ENCODE measurements around the gene ADAMTS12.

ADAMTS12 gene

DNA sequence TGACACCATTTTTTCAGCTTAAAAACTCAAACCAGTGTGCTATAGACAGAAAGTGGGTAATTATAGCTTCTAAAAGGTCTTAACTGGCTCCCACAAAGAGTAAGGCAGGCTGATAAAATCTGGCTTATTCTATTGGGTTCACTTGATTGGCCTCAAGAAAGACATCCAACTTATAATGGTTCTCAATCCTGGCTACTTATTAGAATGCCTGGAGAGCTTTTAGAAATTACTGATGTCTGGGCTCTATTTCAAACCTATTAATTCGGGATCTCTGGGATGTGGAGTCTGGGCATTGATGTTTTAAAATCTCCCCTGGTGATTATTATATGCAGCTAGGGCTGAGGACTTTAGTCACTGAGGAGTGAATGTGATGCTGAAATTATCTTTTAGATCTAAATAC lies 263.0 kb downstream of the ADAMTS12 start:
- TF ChIP-seq TAF1 (IDR thresholded peaks at IDR 0.05; ENCODE audit: low read depth, low read length) (no peak), SPI1 (IDR thresholded peaks at IDR 0.05; ENCODE audit: low read depth, low read length) (no peak), PAX5 (IDR thresholded peaks at IDR 0.05; ENCODE audit: insufficient read depth, low read length, severe bottlenecking) (no peak), POLR2A (IDR thresholded peaks at IDR 0.05; ENCODE audit: low read depth, low read length) (no peak), POLR2AphosphoS5 (IDR thresholded peaks at IDR 0.05; ENCODE audit: low read depth, low read length) (no peak), POU2F2 (IDR thresholded peaks at IDR 0.05; ENCODE audit: low read depth, low read length) (no peak)
- DNase-seq (ENCODE audit: insufficient read length, low spot score) (no peak), FAIRE-seq (no peak)

DNA sequence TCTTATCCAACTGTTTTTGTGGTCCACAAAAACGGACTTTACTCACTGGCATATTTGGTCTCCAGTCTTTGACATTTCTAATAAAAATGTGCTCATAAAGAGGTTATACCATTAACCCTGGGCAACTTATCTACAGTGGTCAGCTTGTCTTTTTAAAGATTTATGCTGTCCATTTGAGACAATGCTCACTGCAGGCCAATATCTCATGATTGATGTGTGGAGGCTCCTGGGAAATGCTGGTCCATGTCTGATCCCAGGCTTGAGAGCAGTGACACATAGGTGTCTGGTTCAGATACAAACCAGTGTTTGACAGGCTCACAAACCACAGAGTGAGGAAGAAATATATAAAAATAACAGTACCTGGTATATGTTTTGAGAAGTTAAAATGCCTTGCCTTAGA lies 270.3 kb downstream of the ADAMTS12 start:
- FAIRE-seq (no peak), DNase-seq (ENCODE audit: insufficient read length, low spot score) (no peak)

DNA sequence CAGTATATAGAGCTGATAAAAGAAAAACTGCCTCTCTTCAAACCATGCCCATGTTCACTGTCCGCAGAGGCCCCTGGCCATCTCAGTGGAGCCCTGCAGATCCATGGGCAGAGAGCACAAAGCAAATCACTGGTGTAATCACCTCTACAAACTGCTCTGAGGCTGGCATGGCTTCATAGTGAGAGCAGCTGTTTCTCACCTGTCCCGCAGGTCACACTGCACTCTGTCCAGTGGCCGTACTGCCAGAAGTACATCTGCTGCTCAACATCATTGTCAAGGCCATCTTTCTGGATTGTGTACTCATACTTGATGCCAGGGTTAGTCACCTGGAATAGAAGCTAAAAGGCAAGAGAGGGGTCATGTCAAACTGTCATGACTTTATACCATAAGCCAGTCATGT lies 277.8 kb downstream of the ADAMTS12 start:
- FAIRE-seq (no peak), DNase-seq (ENCODE audit: insufficient read length, low spot score) (no peak)
- TF ChIP-seq TAF1 (IDR thresholded peaks at IDR 0.05; ENCODE audit: low read depth, low read length) (no peak), POU2F2 (IDR thresholded peaks at IDR 0.05; ENCODE audit: low read depth, low read length) (no peak), POLR2A (IDR thresholded peaks at IDR 0.05; ENCODE audit: low read depth, low read length) (no peak), PAX5 (IDR thresholded peaks at IDR 0.05; ENCODE audit: insufficient read depth, low read length, severe bottlenecking) (no peak), SPI1 (IDR thresholded peaks at IDR 0.05; ENCODE audit: low read depth, low read length) (no peak), POLR2AphosphoS5 (IDR thresholded peaks at IDR 0.05; ENCODE audit: low read depth, low read length) (no peak)

More for the DNA sequence above, 270.3 kb downstream of the ADAMTS12 start:
- TF ChIP-seq POLR2A (IDR thresholded peaks at IDR 0.05; ENCODE audit: low read depth, low read length): no peak
- no peak for TF ChIP-seq SPI1 (IDR thresholded peaks at IDR 0.05; ENCODE audit: low read depth, low read length)
- no peak for TF ChIP-seq POLR2AphosphoS5 (IDR thresholded peaks at IDR 0.05; ENCODE audit: low read depth, low read length)
- no peak for TF ChIP-seq TAF1 (IDR thresholded peaks at IDR 0.05; ENCODE audit: low read depth, low read length)
- no peak for TF ChIP-seq POU2F2 (IDR thresholded peaks at IDR 0.05; ENCODE audit: low read depth, low read length)
- no peak for TF ChIP-seq PAX5 (IDR thresholded peaks at IDR 0.05; ENCODE audit: insufficient read depth, low read length, severe bottlenecking)

DNA sequence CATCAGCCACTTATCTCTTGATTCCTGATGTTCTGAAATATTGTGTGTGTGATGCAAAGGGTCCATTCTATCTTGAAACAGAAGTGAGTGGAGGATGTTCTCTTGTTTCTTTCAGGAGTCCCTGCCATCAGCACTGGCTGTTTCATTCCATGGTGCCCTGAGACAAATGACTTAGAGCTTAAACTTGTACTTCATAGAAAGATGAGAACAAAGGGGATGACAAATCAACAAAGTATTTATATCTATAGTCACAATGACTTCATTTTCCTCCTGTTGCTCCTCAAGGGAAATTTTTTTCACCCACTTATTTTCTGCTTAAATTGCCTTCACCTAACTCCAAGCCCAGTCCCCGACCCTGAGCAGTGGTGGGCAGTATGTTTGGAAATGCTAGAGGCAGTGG lies 279.4 kb downstream of the ADAMTS12 start:
- FAIRE-seq (no peak), DNase-seq (ENCODE audit: insufficient read length, low spot score) (no peak)

DNA sequence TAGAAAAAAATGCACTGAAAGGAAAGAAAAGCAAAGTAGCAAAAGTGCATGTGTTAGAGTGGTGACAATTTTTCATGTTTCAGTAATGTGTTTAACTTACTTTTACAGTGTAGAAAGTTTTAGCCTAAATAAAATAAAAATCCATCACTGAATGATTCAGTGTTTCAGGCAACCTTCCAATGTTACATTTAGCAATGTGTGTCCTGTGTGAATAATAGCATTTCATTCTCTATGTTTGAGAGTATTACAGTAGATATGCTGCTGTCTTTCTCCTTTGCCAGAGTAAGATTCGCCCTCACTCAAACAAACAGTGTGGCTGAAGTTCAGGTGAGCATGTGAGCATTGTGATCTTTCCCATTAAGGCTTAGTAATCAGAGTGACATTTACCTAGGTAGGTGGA lies 279.9 kb downstream of the ADAMTS12 start:
- no peak for DNase-seq (ENCODE audit: insufficient read length, low spot score)
- TF ChIP-seq PAX5 (IDR thresholded peaks at IDR 0.05; ENCODE audit: insufficient read depth, low read length, severe bottlenecking) (no peak), POLR2A (IDR thresholded peaks at IDR 0.05; ENCODE audit: low read depth, low read length) (no peak), SPI1 (IDR thresholded peaks at IDR 0.05; ENCODE audit: low read depth, low read length) (no peak), POU2F2 (IDR thresholded peaks at IDR 0.05; ENCODE audit: low read depth, low read length) (no peak), TAF1 (IDR thresholded peaks at IDR 0.05; ENCODE audit: low read depth, low read length) (no peak), POLR2AphosphoS5 (IDR thresholded peaks at IDR 0.05; ENCODE audit: low read depth, low read length) (no peak)
- no peak for FAIRE-seq

More for the DNA sequence above, 279.4 kb downstream of the ADAMTS12 start:
- TF ChIP-seq TAF1 (IDR thresholded peaks at IDR 0.05; ENCODE audit: low read depth, low read length) (no peak), PAX5 (IDR thresholded peaks at IDR 0.05; ENCODE audit: insufficient read depth, low read length, severe bottlenecking) (no peak), SPI1 (IDR thresholded peaks at IDR 0.05; ENCODE audit: low read depth, low read length) (no peak), POU2F2 (IDR thresholded peaks at IDR 0.05; ENCODE audit: low read depth, low read length) (no peak), POLR2A (IDR thresholded peaks at IDR 0.05; ENCODE audit: low read depth, low read length) (no peak), POLR2AphosphoS5 (IDR thresholded peaks at IDR 0.05; ENCODE audit: low read depth, low read length) (no peak)

DNA sequence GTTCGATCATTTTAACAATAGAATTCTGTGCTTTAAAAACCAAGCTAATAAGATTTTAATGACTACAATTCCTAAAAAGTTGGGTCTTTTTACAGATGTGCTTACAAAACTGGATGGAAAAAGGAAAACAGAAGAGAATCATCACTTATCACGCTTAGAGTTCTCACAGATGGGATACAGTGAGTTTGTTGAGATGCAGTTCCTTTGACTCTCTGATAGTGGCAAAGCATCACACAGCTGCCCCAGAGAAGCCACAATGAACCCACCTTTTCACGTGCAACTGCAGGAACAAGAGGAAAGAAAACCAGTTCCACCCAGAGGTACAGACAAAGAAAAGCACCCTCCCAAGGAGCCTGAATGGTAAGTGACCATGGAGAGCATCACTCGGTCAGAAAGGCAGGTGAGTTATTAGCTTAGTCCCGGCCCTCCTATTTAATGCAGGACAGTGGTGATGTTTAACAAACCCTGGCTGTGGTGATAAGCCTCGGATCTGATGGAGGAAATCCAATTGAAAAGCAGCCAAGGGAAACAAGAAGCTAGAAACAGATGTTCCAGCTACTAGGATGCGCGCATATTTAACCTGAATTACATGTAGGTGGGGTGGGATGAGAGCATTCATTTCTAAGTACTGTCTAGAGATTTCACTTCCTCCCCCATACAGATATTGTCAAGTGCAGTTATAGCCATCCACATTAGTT lies 283.3 kb downstream of the ADAMTS12 start:
- DNase-seq (ENCODE audit: insufficient read length, low spot score) (no peak), FAIRE-seq (no peak)
- peak; percentile 62 for TF ChIP-seq SPI1 (IDR thresholded peaks at IDR 0.05; ENCODE audit: low read depth, low read length)
- no peak for TF ChIP-seq POU2F2 (IDR thresholded peaks at IDR 0.05; ENCODE audit: low read depth, low read length)

DNA sequence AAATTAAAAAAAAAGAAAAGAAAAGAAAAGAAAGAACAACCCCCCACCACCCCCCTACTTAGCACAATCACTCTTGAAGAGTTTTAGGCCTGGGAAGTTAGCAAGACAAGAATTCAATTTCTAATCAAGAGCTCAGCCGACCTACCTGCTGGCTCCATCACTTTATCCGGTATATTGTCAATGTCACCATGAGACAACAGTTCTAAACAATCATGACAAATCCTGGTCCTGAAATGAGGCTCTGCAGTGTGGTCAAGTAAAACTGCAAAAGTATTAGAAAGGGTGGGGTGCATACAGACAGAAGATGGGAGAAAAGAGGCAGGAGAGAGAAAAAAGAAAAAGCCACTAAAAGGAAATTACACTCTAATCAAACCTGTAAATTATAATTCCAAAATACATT lies 287.3 kb downstream of the ADAMTS12 start:
- no peak for FAIRE-seq
- DNase-seq (ENCODE audit: insufficient read length, low spot score): no peak
- TF ChIP-seq TAF1 (IDR thresholded peaks at IDR 0.05; ENCODE audit: low read depth, low read length) (no peak), POLR2A (IDR thresholded peaks at IDR 0.05; ENCODE audit: low read depth, low read length) (no peak), SPI1 (IDR thresholded peaks at IDR 0.05; ENCODE audit: low read depth, low read length) (no peak), POU2F2 (IDR thresholded peaks at IDR 0.05; ENCODE audit: low read depth, low read length) (no peak), POLR2AphosphoS5 (IDR thresholded peaks at IDR 0.05; ENCODE audit: low read depth, low read length) (no peak), PAX5 (IDR thresholded peaks at IDR 0.05; ENCODE audit: insufficient read depth, low read length, severe bottlenecking) (no peak)

DNA sequence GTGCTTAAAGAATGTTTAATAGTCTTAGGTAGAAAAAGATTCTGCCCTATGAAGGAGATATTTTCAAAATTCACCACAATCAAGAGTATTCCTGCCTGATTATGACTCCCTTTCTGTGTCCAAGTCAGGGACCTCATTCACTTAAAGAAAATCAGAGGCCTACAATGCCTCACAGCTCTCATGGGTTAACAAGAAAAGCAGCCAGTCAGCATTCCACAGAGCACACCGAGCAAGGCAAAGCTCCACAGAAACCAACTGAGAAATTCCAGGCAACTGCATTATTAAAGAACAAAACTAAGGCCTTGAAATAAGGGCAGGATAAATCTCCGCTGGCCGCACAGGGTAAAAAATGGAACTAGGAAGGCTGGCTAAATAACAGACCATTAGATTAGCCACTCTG lies 289.9 kb downstream of the ADAMTS12 start:
- no peak for DNase-seq (ENCODE audit: insufficient read length, low spot score)
- FAIRE-seq: no peak
- TF ChIP-seq TAF1 (IDR thresholded peaks at IDR 0.05; ENCODE audit: low read depth, low read length) (no peak), POLR2A (IDR thresholded peaks at IDR 0.05; ENCODE audit: low read depth, low read length) (no peak), POLR2AphosphoS5 (IDR thresholded peaks at IDR 0.05; ENCODE audit: low read depth, low read length) (no peak), POU2F2 (IDR thresholded peaks at IDR 0.05; ENCODE audit: low read depth, low read length) (no peak), SPI1 (IDR thresholded peaks at IDR 0.05; ENCODE audit: low read depth, low read length) (no peak), PAX5 (IDR thresholded peaks at IDR 0.05; ENCODE audit: insufficient read depth, low read length, severe bottlenecking) (no peak)

DNA sequence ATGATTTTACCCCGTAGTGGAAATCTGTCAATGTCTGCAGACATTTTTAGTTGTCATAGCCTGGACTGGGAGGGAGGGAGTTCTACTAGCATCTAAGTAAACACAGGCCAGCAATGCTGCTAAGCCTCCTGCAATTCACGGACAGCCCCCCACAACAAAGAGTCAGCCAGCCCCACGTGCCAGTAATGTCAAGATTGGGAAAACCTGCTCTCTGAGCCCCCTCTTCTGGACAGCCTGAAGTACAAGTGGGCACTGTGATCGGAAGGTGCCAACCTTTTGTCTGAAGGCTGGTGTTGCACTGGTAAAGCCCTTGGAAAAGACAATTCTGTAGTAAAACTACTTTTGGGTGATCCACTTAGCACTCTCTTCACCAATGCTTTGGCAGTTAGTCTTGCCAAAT lies 296.5 kb downstream of the ADAMTS12 start:
- FAIRE-seq (no peak), DNase-seq (ENCODE audit: insufficient read length, low spot score) (no peak)
- TF ChIP-seq SPI1 (IDR thresholded peaks at IDR 0.05; ENCODE audit: low read depth, low read length) (no peak), TAF1 (IDR thresholded peaks at IDR 0.05; ENCODE audit: low read depth, low read length) (no peak), POLR2A (IDR thresholded peaks at IDR 0.05; ENCODE audit: low read depth, low read length) (no peak), POLR2AphosphoS5 (IDR thresholded peaks at IDR 0.05; ENCODE audit: low read depth, low read length) (no peak), POU2F2 (IDR thresholded peaks at IDR 0.05; ENCODE audit: low read depth, low read length) (no peak)

DNA sequence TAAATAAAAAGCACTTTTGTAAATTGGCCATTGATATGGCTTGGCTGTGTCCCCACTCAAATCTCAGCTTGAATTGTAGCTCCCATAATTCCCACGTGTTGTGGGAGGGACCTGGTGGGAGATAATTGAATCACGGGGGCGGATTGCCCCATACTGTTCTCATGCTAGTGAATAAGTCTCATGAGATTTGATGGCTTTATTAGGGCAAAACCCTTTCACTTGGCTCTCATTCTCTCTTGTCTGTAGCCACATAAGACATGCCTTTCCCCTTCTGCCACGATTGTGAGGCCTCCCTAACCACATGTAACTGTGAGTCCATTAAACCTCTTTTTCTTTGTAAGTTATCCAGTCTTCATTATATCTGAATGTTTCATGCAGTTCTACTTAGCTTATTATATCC lies 297.8 kb downstream of the ADAMTS12 start:
- FAIRE-seq (no peak), DNase-seq (ENCODE audit: insufficient read length, low spot score) (no peak)
- TF ChIP-seq POLR2A (IDR thresholded peaks at IDR 0.05; ENCODE audit: low read depth, low read length): no peak
- TF ChIP-seq POU2F2 (IDR thresholded peaks at IDR 0.05; ENCODE audit: low read depth, low read length): no peak
- TF ChIP-seq POLR2AphosphoS5 (IDR thresholded peaks at IDR 0.05; ENCODE audit: low read depth, low read length): no peak
- no peak for TF ChIP-seq TAF1 (IDR thresholded peaks at IDR 0.05; ENCODE audit: low read depth, low read length)
- no peak for TF ChIP-seq PAX5 (IDR thresholded peaks at IDR 0.05; ENCODE audit: insufficient read depth, low read length, severe bottlenecking)
- TF ChIP-seq SPI1 (IDR thresholded peaks at IDR 0.05; ENCODE audit: low read depth, low read length): no peak
